Tibial nerve (tissue), 4 donors: Measurements from ENCODE around the gene TMEM225B. TPM values are rescaled to one million over a fixed set of nuclear protein-coding genes. Genes with fewer than 3 reads are reported as not detected.

Experiments
- DNase-seq, 2 donors: peaks; one replicate each; pipeline ENCODE4 v3.0.0-alpha.2; 2019; ENCODE audit warnings: low spot score in 2 of 2
- H3K27ac ChIP-seq, 4 donors: fragments of 200-600 bp; sonication (generic) in 3 of 4; one replicate each; pipeline ENCODE4 v1.5.1; 2017 to 2019; ENCODE audit warnings: mild to moderate bottlenecking in 1 of 4
- H3K27me3 ChIP-seq, 2 donors: fragments of 200-600 bp; sonication (generic) in 1 of 2; one replicate each; pipeline versions ENCODE4 v1.5.1 to v1.6.0; 2017 to 2019
- H3K36me3 ChIP-seq, 3 donors: fragments of 200-600 bp; sonication (generic); one replicate each; pipeline ENCODE4 v1.5.1; 2018 to 2019
- H3K4me1 ChIP-seq, 4 donors: fragments of 200-600 bp; sonication (generic) in 3 of 4; one replicate each; pipeline ENCODE4 v1.5.1; 2017 to 2019
- H3K4me3 ChIP-seq, 4 donors: fragments of 200-600 bp; sonication (generic) in 3 of 4; one replicate each; pipeline ENCODE4 v1.5.1; 2017 to 2019; ENCODE audit warnings: mild to moderate bottlenecking in 1 of 4, moderate library complexity in 1 of 4
- H3K9me3 ChIP-seq, 4 donors: fragments of 200-600 bp; sonication (generic) in 3 of 4; one replicate each; pipeline ENCODE4 v1.5.1; 2017 to 2019
- EP300 ChIP-seq, 2 donors: sonication (generic); formaldehyde crosslinking; IDR thresholded peaks; one replicate each; pipeline ENCODE4 v1.6.1; 2017; ENCODE audit warnings: antibody characterized with exemption in 2 of 2, mild to moderate bottlenecking in 1 of 2
- POLR2A ChIP-seq, 2 donors: fragments of 450-650 bp; IDR thresholded peaks; one replicate each; pipeline ENCODE4 v1.6.1; 2017; ENCODE audit warnings: antibody characterized with exemption in 2 of 2, mild to moderate bottlenecking in 2 of 2, moderate library complexity in 2 of 2
- WGBS, 2 donors: methylation state at CpG; one replicate each; pipeline ENCODE4 v1.1.5; 2018; 5-methylcytosine and 5-hydroxymethylcytosine counted together
- total RNA-seq, 4 donors: library from RNA; depleted of rRNA; stranded (reverse); fragments of >200 nt; gene quantifications; one replicate each; pipeline ENCODE4 v1.1.0, GENCODE V29; 2016
- TF ChIP-seq, protein P1 (sequence below), 5 experiments: fragments of 200-600 bp in 3 of 5; fragments of 450-650 bp in 2 of 5; sonication (generic) in 3 of 5; IDR thresholded peaks; one replicate each; pipeline ENCODE4 v1.5.1; 2016 to 2019; ENCODE audit warnings: antibody characterized with exemption in 5 of 5, mild to moderate bottlenecking in 3 of 5, moderate library complexity in 2 of 5

The TMEM225B gene
- total RNA-seq, 4 donors from 2014 or later = 1.2 to 1.8 (median 1.5) TPM; not detected in 1

DNA sequence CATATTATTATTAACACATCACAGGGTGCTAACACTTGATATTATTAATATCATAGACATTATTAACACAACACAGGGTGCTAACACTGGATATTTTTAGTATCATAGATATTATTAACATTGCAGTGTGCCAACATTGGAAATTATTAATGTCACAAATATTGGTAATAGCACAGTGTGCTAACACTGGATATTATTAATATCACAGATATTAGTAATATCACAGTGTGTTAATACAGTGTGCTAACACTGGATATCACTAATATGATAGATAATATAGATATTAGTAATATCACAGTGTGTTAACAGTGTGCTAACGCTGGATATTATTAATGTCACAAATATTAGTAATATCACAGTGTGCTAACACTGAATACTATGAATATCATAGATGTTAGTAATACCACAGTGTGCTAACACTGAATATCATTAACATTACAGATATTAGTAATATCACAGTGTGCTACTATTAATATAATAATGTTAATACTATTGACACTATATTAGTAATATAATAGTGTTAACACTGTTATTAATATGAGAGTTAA, 1.6 kb upstream of the TMEM225B start:
- 84 to 93% methylated on average over 1 of the region's 1 CpG for WGBS, 2 donors
- no peaks in the 10 kb centered on the region for H3K27me3 ChIP-seq

DNA sequence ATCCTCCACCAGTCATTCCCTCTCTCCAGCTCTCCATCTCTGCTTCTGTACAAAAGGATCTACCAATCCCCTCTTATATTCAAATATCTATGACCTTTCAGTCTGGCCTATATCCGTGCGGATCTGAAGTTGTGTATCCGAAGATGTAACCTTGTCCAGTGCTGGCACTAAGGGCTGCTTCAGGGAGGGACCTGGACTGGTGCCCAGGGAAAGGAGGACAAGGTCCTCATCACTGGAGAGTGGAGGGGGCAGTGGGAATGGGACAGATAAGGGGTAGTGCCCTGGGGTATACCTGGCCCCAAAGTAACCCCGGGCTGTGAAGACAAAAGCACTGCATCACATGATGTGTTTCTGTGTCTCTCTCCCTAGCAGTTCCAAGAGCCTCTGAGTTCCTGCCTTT, 1.8 kb downstream of the TMEM225B start:
- 72 to 75% methylated on average over 4 of the region's 4 CpGs for WGBS, 2 donors
- Histone ChIP-seq H3K4me3 (no peak overlapping the region), H3K9me3 (no peaks in the 10 kb centered on the region), H3K36me3 (peaks cover 0 to 8% (median 0%) of the 10 kb centered on the region in 3 donors), H3K4me1 (no peaks in the 10 kb centered on the region), H3K27me3 (no peaks in the 10 kb centered on the region), H3K27ac (no peak overlapping the region)
- TF ChIP-seq, protein P1, sequence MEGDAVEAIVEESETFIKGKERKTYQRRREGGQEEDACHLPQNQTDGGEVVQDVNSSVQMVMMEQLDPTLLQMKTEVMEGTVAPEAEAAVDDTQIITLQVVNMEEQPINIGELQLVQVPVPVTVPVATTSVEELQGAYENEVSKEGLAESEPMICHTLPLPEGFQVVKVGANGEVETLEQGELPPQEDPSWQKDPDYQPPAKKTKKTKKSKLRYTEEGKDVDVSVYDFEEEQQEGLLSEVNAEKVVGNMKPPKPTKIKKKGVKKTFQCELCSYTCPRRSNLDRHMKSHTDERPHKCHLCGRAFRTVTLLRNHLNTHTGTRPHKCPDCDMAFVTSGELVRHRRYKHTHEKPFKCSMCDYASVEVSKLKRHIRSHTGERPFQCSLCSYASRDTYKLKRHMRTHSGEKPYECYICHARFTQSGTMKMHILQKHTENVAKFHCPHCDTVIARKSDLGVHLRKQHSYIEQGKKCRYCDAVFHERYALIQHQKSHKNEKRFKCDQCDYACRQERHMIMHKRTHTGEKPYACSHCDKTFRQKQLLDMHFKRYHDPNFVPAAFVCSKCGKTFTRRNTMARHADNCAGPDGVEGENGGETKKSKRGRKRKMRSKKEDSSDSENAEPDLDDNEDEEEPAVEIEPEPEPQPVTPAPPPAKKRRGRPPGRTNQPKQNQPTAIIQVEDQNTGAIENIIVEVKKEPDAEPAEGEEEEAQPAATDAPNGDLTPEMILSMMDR (IDR thresholded peaks at IDR 0.05) = no peak
- TF ChIP-seq POLR2A (IDR thresholded peaks at IDR 0.05) (no peak), EP300 (IDR thresholded peaks at IDR 0.05) (no peak)
- no peak for DNase-seq

More for the DNA sequence above, 1.6 kb upstream of the TMEM225B start:
- H3K36me3 ChIP-seq = peaks cover 0 to 8% (median 0%) of the 10 kb centered on the region in 3 donors
- no peak for TF ChIP-seq POLR2A (IDR thresholded peaks at IDR 0.05)
- no peak for DNase-seq
- no peak overlapping the region for H3K4me3 ChIP-seq
- H3K27ac ChIP-seq = no peak overlapping the region
- H3K4me1 ChIP-seq = no peaks in the 10 kb centered on the region
- H3K9me3 ChIP-seq = no peaks in the 10 kb centered on the region

DNA sequence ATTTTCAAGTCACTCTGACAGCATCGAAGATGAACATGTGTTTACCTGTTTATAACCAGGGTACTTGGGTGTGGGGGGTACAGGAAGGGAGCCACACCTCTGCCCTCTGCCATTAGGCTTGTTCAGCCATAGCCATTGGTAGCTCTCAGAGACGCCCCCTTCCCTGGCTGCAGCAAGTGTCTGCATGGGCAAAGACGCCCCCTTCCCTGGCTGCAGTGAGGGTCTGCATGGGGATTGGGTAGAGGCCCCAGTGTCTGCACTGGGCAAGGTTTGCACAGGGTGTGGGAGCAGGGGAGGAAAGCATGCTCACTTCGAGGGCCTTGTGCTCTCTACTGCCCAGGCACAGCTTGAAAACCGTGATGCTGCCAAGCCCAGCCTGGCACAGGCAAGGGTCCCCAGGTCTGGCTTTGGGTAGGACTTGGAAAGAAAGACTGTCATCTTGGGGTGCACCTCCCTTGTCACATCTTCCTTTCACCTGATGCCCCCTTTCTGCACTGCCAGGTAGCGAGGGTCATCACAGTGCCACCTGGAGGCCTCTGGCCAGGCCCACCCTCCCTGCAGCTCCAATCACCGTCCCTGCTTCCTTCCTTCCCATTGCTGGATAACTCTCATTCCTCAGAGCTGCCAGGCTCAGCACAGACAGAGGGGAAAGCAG, 3.7 kb downstream of the TMEM225B start:
- no peak overlapping the region for H3K27ac ChIP-seq
- peaks cover 0 to 8% (median 0%) of the 10 kb centered on the region in 3 donors for H3K36me3 ChIP-seq
- H3K4me1 ChIP-seq = no peaks in the 10 kb centered on the region
- no peaks in the 10 kb centered on the region for H3K9me3 ChIP-seq
- TF ChIP-seq POLR2A (IDR thresholded peaks at IDR 0.05) (no peak), EP300 (IDR thresholded peaks at IDR 0.05) (no peak)
- TF ChIP-seq, protein P1 (IDR thresholded peaks at IDR 0.05) = no peak
- no peak for DNase-seq
- no peak overlapping the region for H3K4me3 ChIP-seq
- H3K27me3 ChIP-seq = no peaks in the 10 kb centered on the region
- 55 to 69% methylated on average over 7 of the region's 7 CpGs for WGBS, 2 donors

DNA sequence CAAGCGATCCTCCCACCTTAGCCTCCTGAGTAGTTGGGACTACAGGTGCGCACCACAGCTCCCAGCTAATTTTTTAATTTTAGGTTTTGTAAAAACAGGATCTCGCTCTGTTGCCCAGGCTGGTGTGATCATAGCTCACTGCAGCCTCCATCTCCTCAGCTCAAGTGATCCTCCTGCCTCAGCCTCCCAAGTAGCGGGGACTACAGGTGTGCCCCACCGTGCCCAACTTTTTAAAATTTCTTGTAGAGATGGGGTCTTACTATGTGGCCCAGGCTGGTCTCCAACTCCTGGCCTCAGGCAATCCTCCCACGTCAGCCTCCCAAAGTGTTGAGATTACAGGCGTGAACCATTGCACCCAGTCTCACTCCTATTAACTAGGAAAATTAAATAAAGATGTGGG, 7.5 kb downstream of the TMEM225B start:
- DNase-seq = no peak
- Histone ChIP-seq H3K4me1 (no peaks in the 10 kb centered on the region), H3K27me3 (no peaks in the 10 kb centered on the region), H3K9me3 (no peaks in the 10 kb centered on the region), H3K36me3 (no peaks in the 10 kb centered on the region), H3K4me3 (no peak overlapping the region), H3K27ac (no peak overlapping the region)
- TF ChIP-seq EP300 (IDR thresholded peaks at IDR 0.05) = no peak
- TF ChIP-seq, protein P1 (IDR thresholded peaks at IDR 0.05) = no peak
- TF ChIP-seq POLR2A (IDR thresholded peaks at IDR 0.05) = no peak
- 92 to 94% methylated on average over 7 of the region's 7 CpGs for WGBS, 2 donors

DNA sequence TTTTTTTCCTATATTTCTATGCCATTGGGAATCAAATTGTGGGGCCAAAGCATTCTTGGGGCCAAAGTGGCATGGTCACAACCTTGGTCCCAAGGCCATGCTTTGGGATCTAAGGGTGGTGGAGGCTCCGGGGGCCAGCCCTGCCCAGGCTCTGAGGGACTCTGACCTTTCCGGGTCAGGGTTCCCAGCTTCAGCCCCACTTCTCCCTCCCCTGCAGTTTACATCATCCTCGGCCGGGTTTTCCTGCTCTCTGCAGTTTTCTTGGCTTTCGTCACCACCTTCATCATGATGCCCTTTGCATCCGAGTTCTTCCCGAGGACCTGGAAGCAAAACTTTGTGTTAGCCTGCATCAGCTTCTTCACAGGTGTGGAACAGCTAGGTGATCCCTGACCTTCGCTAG, 8.5 kb downstream of the TMEM225B start:
- Histone ChIP-seq H3K4me3 (no peak overlapping the region), H3K27me3 (no peaks in the 10 kb centered on the region), H3K9me3 (no peaks in the 10 kb centered on the region), H3K27ac (no peak overlapping the region), H3K4me1 (no peaks in the 10 kb centered on the region), H3K36me3 (peaks cover 0 to 5% (median 0%) of the 10 kb centered on the region in 3 donors)
- no peak for DNase-seq
- WGBS, 2 donors = 67 to 68% methylated on average over 8 of the region's 8 CpGs
- no peak for TF ChIP-seq POLR2A (IDR thresholded peaks at IDR 0.05)
- no peak for TF ChIP-seq EP300 (IDR thresholded peaks at IDR 0.05)
- TF ChIP-seq, protein P1 (IDR thresholded peaks at IDR 0.05) = no peak
